H1 (cell line): ENCODE data around the gene CCNH. TPM values are rescaled to one million over a fixed set of nuclear protein-coding genes. Genes with fewer than 3 reads are reported as not detected.

ENCODE experiments used
- CTCF ChIA-PET: fragments of 300-600 bp; sonication (Branson Sonifier 250); formaldehyde crosslinking; loops from one replicate; lab custom pipeline; 2021; ENCODE audit not compliant: partially characterized antibody; lab: Charles Lee
- POLR2A ChIA-PET: fragments of 300-600 bp; sonication (Branson Sonifier 250); formaldehyde crosslinking; loops from one replicate; lab custom pipeline; 2021; ENCODE audit warnings: inconsistent platforms; ENCODE audit not compliant: partially characterized antibody; lab: Charles Lee
- DNase-seq, 2 experiments: peaks; one replicate each; pipeline versions ENCODE4 v3.0.0 to v3.0.0-alpha.2; 2010 to 2022; ENCODE audit warnings: low spot score in 2 of 2, low read depth in 1 of 2, mixed read lengths in 1 of 2
- FAIRE-seq: peaks from 2 replicates; lab custom pipeline; 2011; peaks lifted over from hg19 to GRCh38; lab: Jason Lieb, UNC
- H2AFZ ChIP-seq: 2 replicates; pipeline ENCODE4 v1.8.1; 2012; ENCODE audit warnings: low read length, inconsistent platforms
- H2AK5ac ChIP-seq: 2 replicates; pipeline ENCODE4 v1.6.1; 2013; ENCODE audit warnings: low read depth, low read length
- H2BK120ac ChIP-seq: replicated peaks from 2 replicates; pipeline ENCODE3; 2013; ENCODE audit warnings: low read depth, low read length, inconsistent platforms
- H2BK12ac ChIP-seq: 2 replicates; pipeline ENCODE4 v1.6.1; 2013; ENCODE audit warnings: low read depth, low read length
- H2BK15ac ChIP-seq: 2 replicates; pipeline ENCODE4 v1.6.1; 2013; ENCODE audit warnings: low read length
- H2BK20ac ChIP-seq: 2 replicates; pipeline ENCODE4 v1.6.1; 2013; ENCODE audit warnings: low read length
- H2BK5ac ChIP-seq: 2 replicates; pipeline ENCODE4 v1.6.1; 2013; ENCODE audit warnings: low read depth, low read length
- H3K14ac ChIP-seq: 2 replicates; pipeline ENCODE4 v1.6.1; 2013; ENCODE audit warnings: inconsistent platforms; ENCODE audit not compliant: insufficient read length
- H3K18ac ChIP-seq: 2 replicates; pipeline ENCODE4 v1.6.1; 2013; ENCODE audit warnings: low read length; ENCODE audit errors: extremely low read depth
- H3K23ac ChIP-seq: 2 replicates; pipeline ENCODE4 v1.6.1; 2013; ENCODE audit warnings: inconsistent platforms; ENCODE audit not compliant: insufficient read length
- H3K23me2 ChIP-seq: 2 replicates; pipeline ENCODE4 v1.6.1; 2013; ENCODE audit warnings: low read depth, low read length
- H3K27ac ChIP-seq: 2 replicates; pipeline ENCODE4 v1.6.1; 2011; ENCODE audit warnings: low read depth, low read length, inconsistent platforms
- H3K27me3 ChIP-seq, 4 experiments: replicated peaks in 1 of 4; 1 replicate in 1 of 4; 2 replicates in 3 of 4; pipeline versions ENCODE4 v1.6.1 to v1.8.1; 2011 to 2013; ENCODE audit warnings: low read length in 3 of 4, mild to moderate bottlenecking in 3 of 4, inconsistent platforms in 2 of 4, mixed read lengths in 2 of 4, moderate library complexity in 1 of 4; ENCODE audit not compliant: control insufficient read depth in 3 of 4, insufficient read depth in 3 of 4; ENCODE audit errors: extremely low read depth in 1 of 4
- H3K36me3 ChIP-seq, 4 experiments: 2 replicates each; pipeline versions ENCODE4 v1.6.1 to v1.8.1; 2011 to 2013; ENCODE audit warnings: mild to moderate bottlenecking in 4 of 4, low read length in 3 of 4, moderate library complexity in 2 of 4, control low read depth in 1 of 4, inconsistent platforms in 1 of 4; ENCODE audit not compliant: insufficient read depth in 4 of 4, control insufficient read depth in 2 of 4
- H3K4ac ChIP-seq: replicated peaks from 2 replicates; pipeline ENCODE3; 2013; ENCODE audit warnings: low read length, low read depth, mixed read lengths, inconsistent platforms; ENCODE audit not compliant: insufficient read length
- H3K4me1 ChIP-seq, 4 experiments: replicated peaks in 1 of 4; 1 replicate in 1 of 4; 2 replicates in 3 of 4; pipeline versions ENCODE4 v1.6.1 to v1.8.1; 2011 to 2013; ENCODE audit warnings: low read length in 3 of 4, inconsistent platforms in 2 of 4, mixed read lengths in 1 of 4; ENCODE audit not compliant: insufficient read depth in 4 of 4, control insufficient read depth in 3 of 4
- H3K4me2 ChIP-seq, 2 experiments: 2 replicates each; pipeline versions ENCODE4 v1.6.1 to v1.8.1; 2011 to 2013; ENCODE audit warnings: low read depth in 2 of 2, low read length in 2 of 2, control low read depth in 1 of 2, inconsistent platforms in 1 of 2, mild to moderate bottlenecking in 1 of 2; ENCODE audit not compliant: insufficient read depth in 1 of 2
- H3K4me3 ChIP-seq, 4 experiments: fragments of 200-600, 300-600 bp in 1 of 4; sonication (generic), shearing (Covaris generic), sonication (Bioruptor Twin) in 1 of 4; 2 replicates each; pipeline versions ENCODE4 v1.5.1 to v1.8.1; 2011 to 2016; ENCODE audit warnings: low read length in 4 of 4, low read depth in 3 of 4, control low read depth in 2 of 4, inconsistent platforms in 2 of 4, mild to moderate bottlenecking in 2 of 4, mixed read lengths in 1 of 4, moderate library complexity in 1 of 4; ENCODE audit not compliant: insufficient read depth in 2 of 4; ENCODE audit errors: extremely low read depth in 1 of 4
- H3K56ac ChIP-seq: replicated peaks from 2 replicates; pipeline ENCODE3; 2013; ENCODE audit warnings: low read depth, mild to moderate bottlenecking, mixed read lengths, low read length, inconsistent platforms; ENCODE audit not compliant: insufficient read length
- H3K79me1 ChIP-seq: 2 replicates; pipeline ENCODE4 v1.6.1; 2013; ENCODE audit warnings: low read depth, low read length, control low read depth
- H3K79me2 ChIP-seq, 2 experiments: 2 replicates each; pipeline versions ENCODE4 v1.6.1 to v1.8.1; 2012 to 2013; ENCODE audit warnings: low read length in 2 of 2, mild to moderate bottlenecking in 2 of 2, inconsistent platforms in 1 of 2; ENCODE audit not compliant: insufficient read depth in 2 of 2, control insufficient read depth in 1 of 2
- H3K9ac ChIP-seq, 4 experiments: replicated peaks in 1 of 4; 1 replicate in 1 of 4; 2 replicates in 3 of 4; pipeline versions ENCODE4 v1.6.1 to v1.8.1; 2011 to 2013; ENCODE audit warnings: low read depth in 3 of 4, low read length in 3 of 4, control low read depth in 2 of 4, mild to moderate bottlenecking in 2 of 4, moderate library complexity in 2 of 4, inconsistent platforms in 1 of 4; ENCODE audit errors: extremely low read depth in 1 of 4
- H3K9me3 ChIP-seq, 2 experiments: 2 replicates each; pipeline versions ENCODE4 v1.6.1 to v1.8.1; 2012 to 2013; ENCODE audit warnings: mild to moderate bottlenecking in 2 of 2, moderate library complexity in 2 of 2, control low read depth in 1 of 2, inconsistent platforms in 1 of 2, low read depth in 1 of 2, low read length in 1 of 2, mixed read lengths in 1 of 2; ENCODE audit not compliant: insufficient read depth in 2 of 2
- H4K20me1 ChIP-seq, 2 experiments: replicated peaks in 1 of 2; 2 replicates each; pipeline versions ENCODE3 to v1.8.1; 2011 to 2013; ENCODE audit warnings: inconsistent platforms in 2 of 2, low read length in 2 of 2, mild to moderate bottlenecking in 1 of 2; ENCODE audit not compliant: insufficient read depth in 2 of 2, control insufficient read depth in 1 of 2
- H4K5ac ChIP-seq: 2 replicates; pipeline ENCODE4 v1.6.1; 2013; ENCODE audit warnings: low read length, low read depth, mixed read lengths, inconsistent platforms; ENCODE audit not compliant: insufficient read length
- H4K8ac ChIP-seq: 2 replicates; pipeline ENCODE4 v1.8.0; 2013; ENCODE audit warnings: mild to moderate bottlenecking, moderate library complexity, low read length, inconsistent platforms; ENCODE audit not compliant: insufficient read depth; ENCODE audit errors: extremely low read depth
- H4K91ac ChIP-seq: replicated peaks from 2 replicates; pipeline ENCODE3; 2013; ENCODE audit warnings: low read length, mixed read lengths, inconsistent platforms; ENCODE audit not compliant: insufficient read length
- ASH2L ChIP-seq: fragments of 200-600, 300-600 bp; sonication (generic); IDR thresholded peaks from one replicate; pipeline ENCODE4 v1.7.1; 2017; ENCODE audit warnings: low read length
- BACH1 ChIP-seq: IDR thresholded peaks from 2 replicates; pipeline ENCODE4 v1.6.1; 2012; ENCODE audit warnings: low read length, improper control_type of control experiment
- KDM4A ChIP-seq: IDR thresholded peaks from one replicate; pipeline ENCODE4 v1.7.1; 2012; ENCODE audit warnings: low read depth, mild to moderate bottlenecking, moderate library complexity, low read length, inconsistent platforms; ENCODE audit not compliant: severe bottlenecking
- NRF1 ChIP-seq: IDR thresholded peaks from 2 replicates; pipeline ENCODE4 v1.6.1; 2011; ENCODE audit warnings: mild to moderate bottlenecking, low read depth, low read length, improper control_type of control experiment
- SRF ChIP-seq: IDR thresholded peaks from 2 replicates; pipeline ENCODE4 v1.6.1; 2011; ENCODE audit warnings: mild to moderate bottlenecking, low read depth, low read length, moderate library complexity
- USF2 ChIP-seq: IDR thresholded peaks from 2 replicates; pipeline ENCODE4 v1.6.1; 2011; ENCODE audit warnings: low read length, improper control_type of control experiment
- ZNF274 ChIP-seq: IDR thresholded peaks from 2 replicates; pipeline ENCODE4 v1.7.0; 2012; ENCODE audit warnings: low read length, borderline replicate concordance; ENCODE audit errors: extremely low read depth
- WGBS, 2 experiments: shearing (Covaris generic) in 1 of 2; methylation state at CpG; one replicate each; pipeline versions ENCODE4 v1.1.6 to v1.1.7; 2013 to 2015; ENCODE audit warnings: low lambda C conversion rate in 2 of 2, mixed read lengths in 2 of 2, inconsistent platforms in 1 of 2, low coverage in 1 of 2, missing lambda C conversion rate in 1 of 2; ENCODE audit not compliant: insufficient replicate concordance in 2 of 2, insufficient coverage in 1 of 2, insufficient read length in 1 of 2; ENCODE audit errors: extremely low coverage in 1 of 2, missing lambda C conversion rate in 1 of 2; 5-methylcytosine and 5-hydroxymethylcytosine counted together
- polyA plus RNA-seq, 7 experiments: library from polyadenylated mRNA; depleted of rRNA in 3 of 7; stranded (reverse) in 5 of 7; unstranded in 2 of 7; fragments of >200 nt in 5 of 7; fragments of 200-250 nt in 2 of 7; gene quantifications; 1 replicate in 5 of 7; 2 replicates in 1 of 7; 4 replicates in 1 of 7; pipeline versions ENCODE4 v1.2.1 to v1.2.3, GENCODE V29; 2011 to 2013; ENCODE audit warnings: missing spikeins in 2 of 7, mixed read lengths in 2 of 7
- total RNA-seq: library from RNA; stranded (reverse); fragmentation: NEBNext Ultra II Directional; extraction: Animal tissue kit (Norgen Biotek cat#: 25700); gene quantifications from 2 replicates; pipeline ENCODE4 v1.2.1, GENCODE V29; 2021
- TF ChIP-seq, protein P1 (sequence below): IDR thresholded peaks from 2 replicates; pipeline ENCODE4 v1.6.1; 2012; ENCODE audit warnings: low read length, inconsistent platforms

Gene CCNH
- total and polyA plus RNA-seq, 2 of the 8 experiments (the other 6 are each of a cell fraction or from before 2014, with no cell fraction given) = 38.2 to 41.8 TPM

- Histone ChIP-seq H3K27ac (no peak overlapping the region), H4K5ac (no peak overlapping the region), H4K91ac (no peak overlapping the region), H3K27me3 (no peaks in the 10 kb centered on the region), H4K20me1 (peaks cover 0 to 2% of the 10 kb centered on the region in 2 experiments), H3K4ac (no peak overlapping the region), H2BK20ac (no peak overlapping the region), H4K8ac (no peak overlapping the region), H3K56ac (no peak overlapping the region), H2BK15ac (no peak overlapping the region), H3K4me3 (peak overlapping the region; percentile 90 to 98 (median 91)), H2AK5ac (no peak overlapping the region), H3K23me2 (peaks cover 7% of the 10 kb centered on the region), H3K36me3 (peaks cover 13 to 41% (median 24%) of the 10 kb centered on the region in 4 experiments), H3K14ac (no peak overlapping the region), H3K9ac (peak overlapping the region; percentile 44 to 98 (median 92)), H3K9me3 (no peaks in the 10 kb centered on the region), H2BK12ac (no peak overlapping the region), H3K23ac (no peak overlapping the region), H3K18ac (no peak overlapping the region), H2BK120ac (no peak overlapping the region), H2AFZ (no peak overlapping the region; the same call in 1 of the 2 replicates), H3K4me1 (peaks cover 0 to 3% (median 0%) of the 10 kb centered on the region in 4 experiments; a peak in 2 of 7 replicates), H2BK5ac (no peak overlapping the region), H3K79me2 (peaks cover 3 to 23% of the 10 kb centered on the region in 2 experiments; a peak in 3 of 4 replicates), H3K4me2 (peak overlapping the region; percentile 90 to 94), H3K79me1 (peaks cover 7% of the 10 kb centered on the region; the same call in 1 of the 2 replicates)
- WGBS, 2 experiments = 73% methylated on average over 5 of the region's 5 CpGs; no CpG with 5 or more reads in 1 of the 2 experiments
- POLR2A ChIA-PET = interaction anchor here (0.6 to 2.2 kb wide), 4 partner anchors 8 to 441 kb away, joined by 3 to 7 read pairs (median 4); no protein-coding TSS in a partner anchor
- no peak for FAIRE-seq
- TF ChIP-seq, protein P1, sequence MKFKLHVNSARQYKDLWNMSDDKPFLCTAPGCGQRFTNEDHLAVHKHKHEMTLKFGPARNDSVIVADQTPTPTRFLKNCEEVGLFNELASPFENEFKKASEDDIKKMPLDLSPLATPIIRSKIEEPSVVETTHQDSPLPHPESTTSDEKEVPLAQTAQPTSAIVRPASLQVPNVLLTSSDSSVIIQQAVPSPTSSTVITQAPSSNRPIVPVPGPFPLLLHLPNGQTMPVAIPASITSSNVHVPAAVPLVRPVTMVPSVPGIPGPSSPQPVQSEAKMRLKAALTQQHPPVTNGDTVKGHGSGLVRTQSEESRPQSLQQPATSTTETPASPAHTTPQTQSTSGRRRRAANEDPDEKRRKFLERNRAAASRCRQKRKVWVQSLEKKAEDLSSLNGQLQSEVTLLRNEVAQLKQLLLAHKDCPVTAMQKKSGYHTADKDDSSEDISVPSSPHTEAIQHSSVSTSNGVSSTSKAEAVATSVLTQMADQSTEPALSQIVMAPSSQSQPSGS = no peak
- TF ChIP-seq KDM4A (no peak), USF2 (no peak), NRF1 (no peak), BACH1 (no peak), ZNF274 (no peak), ASH2L (no peak), SRF (no peak)
- CTCF ChIA-PET = interaction anchor here (0.7 to 1.8 kb wide), 3 partner anchors 12 to 21 kb away, joined by 3 to 7 read pairs (median 4); no protein-coding TSS in a partner anchor
- no peak for DNase-seq
These were observed 1.2 kb downstream of the CCNH start for GRCh38 chr5:87411586-87411972.
